GM12872 (cell line): Measurements from ENCODE around the gene RBAK.

Experiments used
- TF ChIP-seq, protein P1 (sequence below): IDR thresholded peaks from 3 replicates; pipeline ENCODE4 v1.5.1; 2011; ENCODE audit warnings: low read depth, mild to moderate bottlenecking, low read length, moderate library complexity; ENCODE audit not compliant: insufficient read depth

RBAK gene

GRCh38 chr7:5053175-5053574 lies 7.5 kb downstream of the RBAK start:
- TF ChIP-seq, protein P1, sequence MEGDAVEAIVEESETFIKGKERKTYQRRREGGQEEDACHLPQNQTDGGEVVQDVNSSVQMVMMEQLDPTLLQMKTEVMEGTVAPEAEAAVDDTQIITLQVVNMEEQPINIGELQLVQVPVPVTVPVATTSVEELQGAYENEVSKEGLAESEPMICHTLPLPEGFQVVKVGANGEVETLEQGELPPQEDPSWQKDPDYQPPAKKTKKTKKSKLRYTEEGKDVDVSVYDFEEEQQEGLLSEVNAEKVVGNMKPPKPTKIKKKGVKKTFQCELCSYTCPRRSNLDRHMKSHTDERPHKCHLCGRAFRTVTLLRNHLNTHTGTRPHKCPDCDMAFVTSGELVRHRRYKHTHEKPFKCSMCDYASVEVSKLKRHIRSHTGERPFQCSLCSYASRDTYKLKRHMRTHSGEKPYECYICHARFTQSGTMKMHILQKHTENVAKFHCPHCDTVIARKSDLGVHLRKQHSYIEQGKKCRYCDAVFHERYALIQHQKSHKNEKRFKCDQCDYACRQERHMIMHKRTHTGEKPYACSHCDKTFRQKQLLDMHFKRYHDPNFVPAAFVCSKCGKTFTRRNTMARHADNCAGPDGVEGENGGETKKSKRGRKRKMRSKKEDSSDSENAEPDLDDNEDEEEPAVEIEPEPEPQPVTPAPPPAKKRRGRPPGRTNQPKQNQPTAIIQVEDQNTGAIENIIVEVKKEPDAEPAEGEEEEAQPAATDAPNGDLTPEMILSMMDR, result no peak

DNA sequence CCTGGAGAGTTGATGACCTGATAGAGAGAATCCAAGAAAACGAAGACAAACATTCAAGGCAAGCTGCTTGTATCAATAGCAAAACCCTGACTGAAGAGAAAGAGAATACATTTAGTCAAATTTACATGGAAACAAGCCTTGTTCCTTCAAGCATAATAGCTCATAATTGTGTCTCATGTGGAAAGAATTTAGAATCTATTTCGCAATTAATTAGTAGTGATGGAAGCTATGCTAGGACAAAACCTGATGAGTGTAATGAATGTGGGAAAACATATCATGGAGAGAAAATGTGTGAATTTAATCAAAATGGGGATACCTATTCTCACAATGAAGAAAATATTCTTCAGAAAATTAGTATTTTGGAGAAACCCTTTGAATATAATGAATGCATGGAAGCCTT lies 18.0 kb downstream of the RBAK start:
- TF ChIP-seq, protein P1, result no peak

GRCh38 chr7:5064391-5065106 lies 18.9 kb downstream of the RBAK start:
- TF ChIP-seq, protein P1, result no peak

DNA sequence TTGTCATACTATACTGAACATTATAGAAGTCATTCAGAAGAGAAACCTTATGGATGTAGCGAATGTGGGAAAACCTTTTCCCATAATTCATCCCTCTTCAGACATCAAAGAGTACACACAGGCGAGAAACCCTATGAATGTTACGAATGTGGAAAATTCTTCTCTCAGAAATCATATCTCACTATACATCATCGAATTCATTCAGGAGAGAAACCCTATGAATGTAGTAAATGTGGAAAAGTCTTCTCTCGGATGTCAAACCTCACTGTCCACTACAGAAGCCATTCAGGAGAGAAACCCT lies 19.4 kb downstream of the RBAK start:
- TF ChIP-seq, protein P1, result no peak

DNA sequence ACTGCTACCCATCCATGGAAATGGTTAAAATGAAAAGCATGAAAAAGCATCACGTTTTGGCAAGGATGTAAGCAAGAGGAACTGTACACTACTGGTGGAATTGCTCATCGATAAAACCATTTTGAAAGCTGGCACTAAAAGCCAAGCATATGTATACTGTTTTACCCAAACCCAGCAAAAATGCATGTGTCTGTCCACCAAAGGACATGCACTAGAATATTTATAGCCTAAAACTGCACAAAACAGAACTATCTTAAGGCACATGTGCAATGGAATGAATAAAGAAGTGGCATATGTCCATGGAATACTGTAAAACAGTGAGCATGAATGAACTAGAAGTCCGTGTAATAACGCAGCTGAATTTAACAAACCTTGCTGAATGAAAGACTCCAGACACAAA lies 22.9 kb downstream of the RBAK start:
- TF ChIP-seq, protein P1, result no peak

DNA sequence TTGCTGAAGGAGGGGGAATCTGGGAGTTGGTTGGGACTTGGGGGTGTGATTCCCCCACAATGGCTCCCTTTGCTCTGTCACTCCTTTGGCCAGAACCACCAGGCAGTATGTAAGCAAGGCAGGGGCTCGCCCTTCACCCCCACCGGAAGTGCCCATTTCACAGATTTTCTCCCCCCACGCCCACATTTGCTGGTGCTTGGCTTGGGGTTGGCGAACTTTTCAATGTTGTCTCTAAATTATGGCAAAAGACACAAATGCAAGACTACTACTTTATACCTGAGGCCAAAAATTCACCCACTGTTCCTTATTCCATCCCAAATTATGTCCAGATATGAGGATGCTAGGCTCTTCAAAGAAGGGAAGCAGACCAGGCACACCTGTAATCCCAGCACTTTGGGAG lies 24.5 kb downstream of the RBAK start:
- TF ChIP-seq, protein P1, result no peak

DNA sequence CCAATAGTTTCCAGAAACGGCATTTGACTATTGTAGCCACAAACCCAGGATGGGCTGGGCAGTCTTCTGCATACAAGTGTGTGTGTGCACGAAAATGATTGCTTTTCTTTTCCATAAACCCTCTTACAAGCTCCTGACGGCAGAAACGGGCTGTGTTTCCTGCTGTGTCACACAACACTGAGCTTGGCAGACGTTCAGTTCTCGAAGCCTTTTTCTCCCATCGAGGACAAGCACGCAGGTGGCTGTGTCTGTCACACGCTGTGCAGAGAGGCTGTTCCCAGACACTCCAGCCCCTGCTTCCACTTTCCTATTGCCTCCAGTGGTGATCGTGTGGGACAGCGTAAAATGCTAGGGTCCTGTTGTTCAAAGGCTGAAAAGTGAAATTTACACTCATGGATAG lies 32.1 kb downstream of the RBAK start:
- TF ChIP-seq, protein P1, result no peak

GRCh38 chr7:5082806-5083205 lies 37.1 kb downstream of the RBAK start:
- TF ChIP-seq, protein P1, result no peak
